Lung microvascular endothelial cell (primary cell): ENCODE measurements around the gene EFCAB8. TPM values are rescaled to one million over a fixed set of nuclear protein-coding genes. Genes with fewer than 3 reads are reported as not detected.

ENCODE experiments used
- DNase-seq, 2 donors: peaks; one replicate each; pipeline versions ENCODE4 v3.0.0 to v3.0.0-alpha.2; 2010; ENCODE audit warnings: low read depth in 2 of 2
- total RNA-seq: library from RNA; depleted of rRNA; stranded (reverse); fragments of >200 nt; gene quantifications from 2 replicates; pipeline ENCODE4 v1.2.1, GENCODE V29; 2014

The EFCAB8 gene
- total RNA-seq, 1 donor from 2014 or later: under 0.01 TPM

DNA sequence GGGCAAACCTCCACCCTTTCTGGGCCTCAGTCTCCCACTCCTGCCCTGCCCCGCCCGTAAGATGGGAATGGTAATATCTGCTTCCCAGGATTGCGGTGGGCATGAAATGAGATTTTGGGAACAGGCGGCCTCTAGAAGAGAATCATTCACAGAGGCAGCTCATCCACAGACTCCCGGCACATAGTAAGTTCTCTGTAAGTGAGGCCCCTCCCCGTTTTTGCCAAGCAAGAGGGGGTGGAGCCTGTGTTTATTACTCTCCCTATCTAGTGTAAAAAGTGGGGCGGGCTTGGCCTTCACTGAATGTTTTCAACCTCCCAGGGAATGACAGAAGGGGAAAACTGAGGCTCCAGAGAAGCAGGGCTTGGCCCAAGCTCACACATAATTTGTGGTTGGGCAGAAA is 125.5 kb downstream of the EFCAB8 start:
- DNase-seq: no peak

DNA sequence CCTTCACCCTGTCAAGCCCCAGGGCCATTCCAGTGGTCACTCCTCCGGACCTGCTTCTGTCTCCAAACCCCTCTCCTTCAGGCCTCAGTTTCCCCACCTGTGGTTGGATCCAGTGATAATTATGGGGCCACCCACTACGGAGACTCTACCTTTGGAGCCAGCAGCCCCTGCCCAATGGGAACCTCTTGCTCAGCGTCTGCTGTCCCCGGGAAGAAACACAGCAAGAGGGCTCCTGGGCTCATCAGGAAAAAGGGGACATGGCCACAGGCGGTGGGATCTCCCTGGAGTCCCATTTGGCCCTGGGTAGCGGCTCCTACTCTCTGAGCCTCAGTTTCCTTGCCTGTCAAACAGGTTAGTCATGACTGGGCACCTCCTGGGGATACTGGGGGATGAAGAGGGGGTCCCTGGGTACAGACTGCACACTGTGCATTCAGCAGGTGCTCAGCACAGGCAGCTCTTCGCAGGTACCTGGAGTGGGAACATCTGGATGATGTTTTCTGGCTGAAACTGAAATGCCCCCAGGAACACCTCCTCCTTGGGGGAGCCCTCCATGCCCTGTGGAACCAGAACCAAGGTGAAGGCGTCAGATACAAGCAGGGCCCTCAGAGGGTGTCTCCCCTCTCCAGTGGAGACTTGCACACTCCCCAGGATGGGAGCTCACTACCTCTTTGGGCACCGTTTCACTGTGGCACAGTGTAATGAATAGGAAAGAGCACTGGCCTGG is 126.1 kb downstream of the EFCAB8 start:
- no peak for DNase-seq

- DNase-seq: no peak
Observed at GRCh38 chr20:32985596-32985995, 126.9 kb downstream of the EFCAB8 start.

DNA sequence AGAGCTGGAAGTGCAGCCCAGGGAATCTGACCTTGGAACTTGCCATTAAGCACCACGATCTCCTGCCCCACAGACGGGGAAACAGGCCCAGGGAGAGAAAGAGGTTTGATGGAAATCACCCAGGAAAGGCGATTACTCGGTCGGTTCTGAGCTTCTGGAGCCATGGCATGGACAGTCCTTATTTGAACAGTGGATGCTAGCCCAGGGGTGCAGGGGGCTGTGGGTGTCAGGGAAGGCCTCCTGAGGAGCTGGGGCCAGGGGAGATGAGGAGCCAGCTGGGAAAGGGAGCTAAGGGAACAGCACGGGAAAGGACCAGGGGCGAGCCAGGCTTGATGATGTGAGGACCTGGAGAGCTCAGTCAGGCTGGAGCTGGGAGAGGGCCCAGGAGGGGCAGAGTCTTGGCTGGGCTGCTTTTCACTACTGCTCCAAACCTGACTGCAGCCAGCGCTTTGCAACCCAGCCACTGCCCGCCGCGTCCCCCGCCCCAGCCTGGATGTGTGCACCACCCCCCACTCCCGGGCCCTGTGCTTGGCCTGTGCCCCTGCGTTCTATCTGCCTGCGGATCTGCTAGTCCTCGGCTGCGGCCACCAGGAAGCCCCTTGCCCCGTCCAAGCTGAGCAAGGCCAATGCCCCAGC is 127.7 kb downstream of the EFCAB8 start:
- no peak for DNase-seq

- no peak for DNase-seq
Observed at GRCh38 chr20:32987044-32987825, 128.5 kb downstream of the EFCAB8 start.

DNA sequence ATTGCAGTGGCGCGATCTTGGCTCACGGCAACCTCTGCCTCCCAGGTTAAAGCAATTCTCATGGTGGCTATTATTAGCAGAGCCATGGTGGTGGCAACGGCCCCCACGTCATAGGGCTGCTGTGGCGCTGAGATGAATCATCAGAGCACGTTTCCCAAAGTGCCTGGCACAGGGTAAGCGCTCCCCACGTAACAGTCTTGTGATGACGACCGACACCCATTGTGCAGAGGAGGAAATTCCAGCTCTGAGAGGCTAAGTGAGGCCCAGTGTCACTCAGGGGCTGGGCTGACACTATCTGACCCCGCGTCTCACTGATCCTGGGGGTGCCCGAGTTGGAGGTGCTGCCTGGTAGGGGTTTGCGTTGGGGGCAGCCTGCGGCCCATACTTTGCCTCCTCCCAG is 129.3 kb downstream of the EFCAB8 start:
- DNase-seq: no peak

- DNase-seq: no peak
Observed at GRCh38 chr20:32989507-32990283, 131.0 kb downstream of the EFCAB8 start.

- DNase-seq: no peak
Observed at GRCh38 chr20:32990426-32990825, 131.7 kb downstream of the EFCAB8 start.

DNA sequence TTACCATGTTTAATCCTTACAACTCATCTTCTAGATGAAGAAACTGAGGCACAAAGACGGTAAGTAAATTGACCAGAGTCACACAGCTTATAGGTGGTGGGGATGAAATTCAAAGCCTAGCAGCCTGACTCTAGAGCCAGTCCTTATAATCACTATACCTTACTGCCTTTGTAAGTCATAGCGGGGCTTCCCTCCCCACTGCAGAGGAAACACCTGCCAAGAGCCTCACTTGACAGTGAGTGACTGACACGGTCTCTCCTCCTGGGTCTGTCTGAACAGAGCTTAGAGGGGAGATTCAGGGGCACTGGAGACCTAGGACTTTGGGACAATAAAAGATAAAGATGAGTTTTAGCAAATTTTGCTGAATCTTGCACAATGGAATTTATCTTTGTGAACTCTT is 132.7 kb downstream of the EFCAB8 start:
- DNase-seq: no peak

DNA sequence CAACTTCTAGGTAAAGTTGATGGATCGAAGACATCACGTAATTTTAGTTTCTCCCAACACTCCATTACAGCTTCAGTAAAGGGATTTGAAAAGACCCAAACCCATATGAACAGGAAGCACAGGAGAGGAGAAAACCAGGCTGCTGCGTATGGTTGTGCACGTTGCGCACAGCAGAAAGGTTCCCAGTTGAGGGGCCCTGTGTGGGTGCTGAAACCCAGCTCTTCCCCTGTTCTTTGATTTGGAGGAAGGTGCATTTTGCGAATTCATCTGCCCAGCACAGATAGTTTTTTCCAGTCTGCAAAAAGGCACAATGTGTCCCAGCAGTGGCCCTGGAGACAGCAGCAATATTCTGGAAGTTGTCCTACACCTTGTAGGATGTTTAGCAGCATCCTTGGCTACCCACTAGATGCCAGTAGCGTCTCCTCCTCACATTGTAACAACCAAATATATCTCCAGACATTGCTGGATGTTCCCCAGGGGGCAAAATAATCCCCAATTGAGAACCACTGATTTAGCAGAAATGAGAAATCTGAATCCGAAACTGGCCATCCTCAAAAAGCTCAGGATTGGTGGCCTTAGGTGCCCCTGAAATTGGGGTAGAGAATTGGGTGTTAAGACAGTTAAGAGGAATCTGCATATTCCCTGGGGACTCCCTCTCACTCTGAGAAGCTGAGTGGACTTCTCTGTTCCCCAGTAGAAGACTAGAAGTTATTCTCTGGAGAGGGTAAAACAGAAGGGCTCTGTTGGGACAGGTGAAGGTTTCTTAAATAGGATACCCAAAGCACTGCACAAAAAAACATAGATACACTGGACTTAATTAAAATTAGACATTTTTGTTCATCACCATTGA is 133.3 kb downstream of the EFCAB8 start:
- DNase-seq: no peak

DNA sequence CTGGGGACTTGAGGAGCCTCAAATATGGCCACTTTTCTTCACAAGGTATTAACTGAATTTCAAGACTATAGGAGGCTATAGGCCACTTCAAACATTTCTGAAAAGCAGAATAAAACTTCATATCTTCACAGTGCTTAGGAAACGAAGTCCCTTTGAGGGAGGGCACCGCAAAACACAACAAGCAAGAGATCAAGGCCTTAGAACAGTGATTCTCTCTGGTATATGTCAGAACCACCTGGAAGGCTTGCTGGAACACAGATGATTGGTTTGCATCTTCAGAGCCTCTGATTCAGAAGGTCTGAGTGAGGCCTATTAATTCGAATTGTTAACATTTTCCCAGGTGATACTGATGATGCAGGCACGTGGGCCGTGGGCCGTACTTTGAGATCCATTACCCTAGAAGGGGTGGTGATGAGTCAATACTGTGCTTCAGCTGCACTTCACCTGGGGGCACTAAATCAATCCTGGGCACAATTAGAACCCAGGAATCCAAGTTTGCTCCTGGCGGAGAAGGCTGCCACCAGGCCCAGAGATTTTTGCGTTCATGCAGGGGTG is 134.8 kb downstream of the EFCAB8 start:
- no peak for DNase-seq

- DNase-seq: no peak
Observed at GRCh38 chr20:32995802-32996201, 137.1 kb downstream of the EFCAB8 start.

GRCh38 chr20:32997431-32997830 is 138.7 kb downstream of the EFCAB8 start:
- no peak for DNase-seq

DNA sequence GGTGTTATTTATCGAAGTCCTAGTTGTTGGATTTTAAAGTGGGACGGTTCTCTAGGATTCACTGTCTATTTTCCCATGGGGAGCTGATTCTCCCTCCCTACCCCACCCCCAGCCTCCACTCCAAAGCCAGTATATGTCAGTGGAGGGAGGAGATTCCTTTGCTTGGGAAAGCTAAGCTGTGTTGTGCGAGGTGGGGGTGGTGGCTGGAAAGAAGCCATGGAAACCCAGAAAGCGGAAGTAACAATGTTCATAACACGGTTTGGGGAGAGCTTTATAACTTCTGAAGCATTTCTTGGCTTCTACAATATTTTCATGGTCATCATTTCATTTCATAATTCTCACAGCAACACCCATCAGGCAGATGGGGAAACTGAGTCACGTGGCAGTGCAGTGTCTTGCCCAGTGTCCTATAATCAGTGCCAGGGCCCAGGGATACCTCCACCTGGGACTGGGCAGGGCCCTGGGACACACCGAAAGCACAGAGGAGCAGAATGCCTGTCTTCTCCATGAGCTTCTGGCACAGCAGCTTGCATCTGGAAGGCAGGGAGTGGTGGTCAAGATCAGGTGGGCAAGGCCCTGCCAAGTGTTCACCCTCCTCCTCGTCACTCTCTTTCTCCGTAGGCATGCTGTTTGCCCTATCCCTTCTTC is 141.0 kb downstream of the EFCAB8 start:
- DNase-seq: peak in 1 of 2 donors; percentile 45

GRCh38 chr20:33000802-33001466 is 142.2 kb downstream of the EFCAB8 start:
- DNase-seq: no peak

GRCh38 chr20:33002087-33002808 is 143.5 kb downstream of the EFCAB8 start:
- no peak for DNase-seq

DNA sequence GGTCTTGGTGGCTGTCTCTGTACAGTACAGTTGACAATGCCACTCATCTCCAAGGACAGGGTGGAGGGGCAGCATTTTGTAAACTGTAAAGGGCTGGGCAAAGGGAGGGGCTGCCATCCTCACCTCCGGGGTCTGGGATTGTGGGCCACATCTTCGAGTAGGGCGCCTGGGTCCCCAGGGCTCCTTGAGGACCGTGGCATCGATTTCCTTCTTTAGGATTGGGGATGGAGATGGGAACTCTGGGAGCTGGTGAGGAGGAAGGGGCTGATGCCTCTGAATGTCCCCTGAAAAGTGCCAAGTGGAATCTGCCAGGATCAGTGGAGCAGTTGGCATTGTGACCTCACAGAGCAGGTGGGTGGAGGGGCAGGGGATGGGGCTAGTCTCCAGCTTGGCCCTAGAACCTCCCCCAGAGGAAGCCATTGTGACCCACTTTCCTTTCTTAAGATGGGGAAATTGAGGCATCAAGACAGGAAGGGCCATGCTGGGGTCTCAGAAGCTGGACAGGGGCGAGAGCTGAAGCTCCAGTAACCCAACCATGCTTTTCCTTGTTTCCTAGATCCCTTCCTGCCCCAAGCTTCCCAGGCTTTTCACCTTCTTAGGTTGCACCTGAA is 145.5 kb downstream of the EFCAB8 start, which contains the start of gene SUN5:
TSS of gene SUN5 (minus strand) at position 293 of the 611 bp plus-strand sequence. CDS start at position 200, 93 bp downstream.
- DNase-seq: no peak

DNA sequence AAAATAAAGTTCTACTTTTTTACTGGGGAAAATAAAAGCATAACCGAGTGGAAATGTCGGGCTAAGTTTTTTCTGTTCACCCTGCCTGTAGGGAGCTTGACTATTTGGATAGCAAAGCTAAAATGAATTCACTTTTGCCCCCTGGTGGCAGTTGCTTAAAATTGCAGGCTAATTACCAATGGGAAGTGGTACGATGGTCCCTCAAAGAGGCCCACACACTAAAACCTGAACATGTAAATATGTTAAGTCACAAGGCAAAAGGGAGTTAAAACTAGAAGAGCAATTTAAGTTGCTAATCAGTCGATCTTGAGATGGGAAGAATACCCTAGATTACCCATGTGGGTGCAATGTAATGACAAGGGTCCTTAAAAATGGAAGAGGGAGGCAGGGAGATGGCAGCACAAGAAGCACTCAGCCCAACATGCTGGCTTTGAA is 146.4 kb downstream of the EFCAB8 start:
- DNase-seq: peak; percentile 14 to 15
